ENCODE data around the gene ELOVL6.
"Not testable (repeated sequence)": the region's sequence is repeated elsewhere in the genome, so short reads cannot be mapped to it uniquely, and the experiment has no call there.

ELOVL6 gene

GRCh38 chr4:110160618-110161017, 37.8 kb downstream of the ELOVL6 start:
- peak; percentile 8 for DNase-seq (ENCODE audit: low read depth)

DNA sequence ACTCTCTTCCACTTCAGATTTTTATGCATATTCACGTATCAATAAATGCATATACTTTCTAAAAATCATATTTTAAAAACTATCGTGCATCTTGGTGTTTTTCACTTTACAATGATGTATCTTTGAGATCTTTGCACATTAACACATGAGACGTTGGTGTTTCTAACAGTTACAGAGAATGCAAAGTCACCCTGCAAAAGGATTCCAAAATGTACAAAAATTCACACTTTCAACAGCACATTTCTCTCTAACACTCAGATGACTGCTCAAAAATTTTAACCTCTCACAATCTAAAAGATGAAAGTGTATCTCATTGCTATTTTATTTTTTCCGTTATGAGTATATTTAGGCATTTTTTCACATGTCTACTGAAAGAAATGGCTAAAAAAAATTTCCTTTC, 38.9 kb downstream of the ELOVL6 start:
- no peak for DNase-seq (ENCODE audit: low read depth)

- no peak for DNase-seq (ENCODE audit: low read depth)
Measured at GRCh38 chr4:110157580-110157979, 40.8 kb downstream of the ELOVL6 start.

DNA sequence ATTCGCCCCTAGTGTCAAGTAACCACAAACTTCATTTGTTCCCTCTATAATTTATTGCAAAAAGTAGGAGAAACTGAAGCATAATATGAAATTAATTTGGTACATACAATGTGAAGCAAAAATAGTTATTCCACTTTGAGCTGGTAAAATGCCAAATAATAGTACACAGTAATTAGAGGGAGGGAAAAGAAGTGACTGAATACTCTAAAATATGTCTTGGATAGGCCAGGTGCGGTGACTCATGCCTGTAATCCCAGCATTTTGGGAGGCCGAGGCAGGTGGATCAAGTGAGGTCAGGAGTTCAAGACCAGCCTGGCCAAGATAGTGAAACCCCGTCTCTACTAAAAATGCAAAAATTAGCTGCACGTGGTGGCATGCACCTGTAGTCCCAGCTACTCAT, 41.2 kb downstream of the ELOVL6 start:
- not testable (repeated sequence) for DNase-seq (ENCODE audit: low read depth)

DNA sequence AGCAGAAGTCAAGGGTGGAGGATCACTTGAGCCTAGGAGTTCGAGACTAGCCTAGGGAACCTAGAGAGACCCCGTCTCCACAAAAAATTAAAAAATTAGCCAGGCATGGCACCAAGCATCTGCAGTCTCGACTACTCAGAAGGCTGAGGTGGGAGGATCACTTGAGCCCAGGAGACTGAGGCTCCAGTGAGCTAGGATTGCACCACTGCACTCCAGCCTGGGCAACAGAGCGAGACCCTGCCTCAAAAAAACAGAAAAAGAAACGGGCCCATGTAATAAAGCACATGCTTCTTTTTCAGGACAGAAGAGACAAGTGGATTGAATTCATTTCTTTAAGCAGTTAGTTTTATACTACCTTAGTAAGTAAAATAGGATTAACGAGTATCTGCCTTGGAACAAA, 42.0 kb downstream of the ELOVL6 start:
- DNase-seq (ENCODE audit: low read depth): no peak

- no peak for DNase-seq (ENCODE audit: low read depth)
Measured at GRCh38 chr4:110155654-110156053, 42.8 kb downstream of the ELOVL6 start.

DNA sequence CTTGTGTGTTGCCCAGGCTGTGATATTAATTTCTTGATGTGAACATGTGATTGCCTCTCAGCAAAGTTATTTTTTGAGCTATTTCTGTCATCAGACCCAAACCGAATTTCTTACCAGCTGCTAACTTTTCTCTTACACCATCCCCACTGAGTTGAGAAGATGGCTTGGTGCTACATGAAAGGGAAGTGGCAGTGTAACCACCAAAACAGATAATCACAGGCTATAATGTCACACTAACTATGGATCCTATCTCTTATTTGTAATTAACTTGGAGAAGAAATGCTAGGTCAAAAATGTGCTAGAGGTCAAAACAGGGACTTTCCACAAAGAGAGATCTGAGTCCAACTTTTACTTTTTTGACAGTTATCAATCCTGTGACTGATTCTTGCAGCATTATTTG, 43.8 kb downstream of the ELOVL6 start:
- DNase-seq (ENCODE audit: low read depth): no peak

GRCh38 chr4:110152386-110152785, 46.0 kb downstream of the ELOVL6 start:
- DNase-seq (ENCODE audit: low read depth): no peak

- DNase-seq (ENCODE audit: low read depth): no peak
Measured at GRCh38 chr4:110149089-110149488, 49.3 kb downstream of the ELOVL6 start.

DNA sequence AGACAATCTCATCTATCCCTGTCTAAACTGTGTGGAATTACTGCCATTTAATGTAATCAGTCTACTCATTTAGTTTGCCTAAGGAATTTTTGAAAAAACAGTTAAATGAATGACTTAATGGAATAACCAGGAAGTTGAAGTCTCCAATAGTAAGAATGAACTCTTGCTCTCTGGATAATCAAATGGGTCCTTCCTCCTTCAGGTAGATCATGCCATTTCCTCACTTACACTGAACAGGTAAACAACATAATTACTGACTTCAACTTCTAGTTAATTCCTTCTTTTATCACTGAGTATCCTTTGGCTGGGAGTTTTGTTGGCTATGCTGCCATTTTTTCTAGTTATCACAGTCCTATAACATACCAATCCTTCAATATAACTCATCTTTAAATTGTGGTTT, 56.0 kb downstream of the ELOVL6 start:
- no peak for DNase-seq (ENCODE audit: low read depth)

DNA sequence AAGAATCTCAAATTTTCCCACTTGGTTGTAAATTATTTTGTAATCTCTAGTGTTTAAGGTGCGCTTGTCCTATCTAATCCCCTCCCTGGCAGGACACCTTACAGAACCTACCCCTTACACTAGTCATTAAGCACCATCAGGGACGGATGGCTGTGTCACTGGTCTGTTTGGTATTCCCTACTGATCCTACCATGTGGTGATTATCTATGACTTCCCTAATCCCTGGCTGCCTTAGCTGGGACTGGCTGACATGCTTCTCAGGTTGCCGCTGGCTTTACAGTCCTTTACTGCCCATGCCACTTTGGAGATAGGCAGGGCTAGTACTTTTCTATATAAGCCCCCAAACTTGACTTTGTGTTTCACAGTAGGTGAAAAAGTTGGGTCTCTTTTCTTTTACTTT, 58.6 kb downstream of the ELOVL6 start:
- no peak for DNase-seq (ENCODE audit: low read depth)

- no peak for DNase-seq (ENCODE audit: low read depth)
Measured at GRCh38 chr4:110139111-110139510, 59.3 kb downstream of the ELOVL6 start.

- no peak for DNase-seq (ENCODE audit: low read depth)
Measured at GRCh38 chr4:110138551-110138950, 59.9 kb downstream of the ELOVL6 start.

DNA sequence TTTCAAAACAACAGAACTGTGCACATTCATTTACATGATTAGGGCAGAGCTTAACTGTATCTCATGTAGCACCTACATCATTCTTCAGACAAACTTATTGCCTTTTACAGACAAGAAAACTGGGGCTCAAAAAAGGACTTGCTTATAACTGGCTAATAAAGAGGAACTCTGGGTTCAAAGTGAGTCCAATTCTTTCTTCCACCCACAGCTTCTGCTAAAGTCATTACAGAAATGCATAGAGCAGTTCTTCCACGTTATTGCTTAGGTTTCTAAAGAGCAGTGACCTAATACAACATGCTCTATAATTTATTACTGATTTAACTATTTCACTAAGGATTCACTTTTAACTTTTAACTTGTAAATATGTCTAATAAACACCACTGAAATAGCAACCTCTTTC, 60.6 kb downstream of the ELOVL6 start:
- DNase-seq (ENCODE audit: low read depth): no peak

- no peak for DNase-seq (ENCODE audit: low read depth)
Measured at GRCh38 chr4:110135523-110135922, 62.9 kb downstream of the ELOVL6 start.

DNA sequence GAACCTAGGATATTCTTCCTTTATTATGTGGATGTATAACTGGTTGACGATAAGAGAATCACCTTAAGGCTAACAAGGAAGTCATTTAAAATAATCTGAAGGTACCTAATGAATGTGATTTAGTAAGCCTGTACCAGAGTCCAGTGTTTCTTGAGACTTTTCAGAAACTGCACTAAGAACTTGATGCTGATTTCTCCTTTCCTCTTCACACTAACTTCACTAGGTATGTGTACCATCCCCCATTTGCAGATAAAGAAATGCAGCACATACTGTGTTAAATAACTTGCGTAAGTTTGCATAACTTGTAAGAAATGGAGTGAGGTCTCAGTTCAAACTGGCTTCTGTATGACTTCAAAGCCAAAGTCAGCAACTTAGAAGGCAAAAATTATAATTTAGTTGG, 63.3 kb downstream of the ELOVL6 start:
- DNase-seq (ENCODE audit: low read depth): no peak

DNA sequence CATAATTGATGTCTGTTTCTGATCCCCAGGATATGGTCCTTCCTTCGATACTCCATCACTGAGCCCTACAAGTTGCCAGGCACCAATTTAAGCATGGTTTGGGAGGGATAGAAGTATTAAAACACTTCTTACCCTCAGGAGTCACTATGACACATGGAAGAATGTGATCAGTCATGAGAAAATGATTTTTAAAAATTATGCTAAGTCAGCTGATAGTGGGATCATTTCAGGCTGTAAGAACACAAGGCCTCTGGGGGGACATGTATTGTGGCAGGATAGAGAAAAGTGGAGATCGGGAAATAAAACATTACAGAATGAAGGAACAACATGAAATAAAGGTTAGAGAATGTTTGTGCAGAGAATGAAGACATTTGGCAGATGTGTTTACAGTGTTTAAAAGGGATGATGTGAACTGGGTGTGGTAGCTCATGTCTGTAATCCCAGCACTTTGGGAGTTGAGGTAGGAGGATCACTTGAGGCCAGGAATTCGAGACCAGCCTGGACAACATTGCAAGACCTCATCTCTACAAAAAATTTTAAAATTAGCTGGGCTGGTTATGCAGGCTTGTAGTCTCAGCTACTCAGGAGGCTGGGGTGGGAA, 64.0 kb downstream of the ELOVL6 start:
- DNase-seq (ENCODE audit: low read depth): no peak

DNA sequence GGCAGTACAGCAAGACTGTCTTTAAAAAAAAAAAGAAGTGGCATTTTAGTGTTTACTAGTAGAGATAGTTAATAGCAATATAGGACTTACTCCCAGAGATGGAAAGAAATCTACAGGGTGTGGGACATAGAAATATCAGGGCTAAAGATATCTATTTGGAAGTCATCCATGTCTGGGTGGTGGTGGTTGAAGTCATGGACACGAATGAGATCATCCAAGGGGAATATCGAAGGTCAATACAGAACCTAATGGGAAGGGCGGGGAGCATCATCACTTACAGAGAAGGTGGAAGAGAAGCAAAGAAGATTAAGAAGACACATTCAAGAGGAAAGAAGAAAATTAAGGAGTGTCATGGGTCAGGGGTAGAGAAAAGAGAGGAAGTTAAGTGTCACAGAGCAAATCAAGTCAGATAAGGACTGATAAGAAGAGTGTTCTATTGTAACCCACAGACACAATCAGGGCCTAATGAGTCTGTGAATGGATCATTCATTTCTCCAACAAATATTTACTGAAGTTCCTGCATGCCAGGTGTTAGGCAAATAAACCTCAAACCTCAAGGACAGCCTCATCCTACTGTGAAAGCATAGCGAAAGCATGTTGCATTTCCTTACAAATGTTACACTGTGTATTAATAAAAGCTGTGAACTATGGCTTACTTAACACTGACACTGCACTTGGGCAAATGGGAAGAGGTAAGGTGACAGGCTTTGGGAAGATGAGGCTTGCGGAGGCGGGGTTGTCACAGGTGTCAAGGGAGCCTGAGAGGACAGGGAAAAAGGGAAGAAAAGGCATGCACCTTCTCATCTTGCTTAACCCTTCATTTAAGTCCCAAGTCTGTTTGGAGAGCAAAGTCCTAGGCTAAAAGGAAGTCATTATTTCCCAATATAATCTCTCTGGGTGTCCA, 65.3 kb downstream of the ELOVL6 start:
- DNase-seq (ENCODE audit: low read depth): no peak

DNA sequence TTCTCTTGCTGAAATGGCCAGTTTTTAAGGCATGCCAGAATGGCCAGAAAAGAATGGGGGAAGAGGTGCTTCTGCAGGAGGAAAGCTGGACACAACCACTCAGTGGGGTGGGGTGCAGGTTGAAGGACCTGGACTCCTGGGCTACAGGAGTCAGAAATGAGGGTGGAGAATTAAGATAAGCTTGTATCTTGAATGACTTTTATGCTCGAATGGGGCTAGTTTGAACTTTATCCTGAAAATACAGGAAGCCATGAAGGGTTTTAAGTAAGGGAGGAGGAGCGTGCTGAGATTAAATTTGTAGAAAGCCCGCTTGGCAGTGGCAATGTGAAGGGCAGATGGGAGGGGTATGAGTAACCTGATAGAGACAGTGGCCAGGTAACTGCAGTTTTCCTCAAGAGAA, 66.5 kb downstream of the ELOVL6 start:
- DNase-seq (ENCODE audit: low read depth): no peak

- DNase-seq (ENCODE audit: low read depth): no peak
Measured at GRCh38 chr4:110130576-110131358, 67.6 kb downstream of the ELOVL6 start.

GRCh38 chr4:110129544-110129943, 68.9 kb downstream of the ELOVL6 start:
- no peak for DNase-seq (ENCODE audit: low read depth)

DNA sequence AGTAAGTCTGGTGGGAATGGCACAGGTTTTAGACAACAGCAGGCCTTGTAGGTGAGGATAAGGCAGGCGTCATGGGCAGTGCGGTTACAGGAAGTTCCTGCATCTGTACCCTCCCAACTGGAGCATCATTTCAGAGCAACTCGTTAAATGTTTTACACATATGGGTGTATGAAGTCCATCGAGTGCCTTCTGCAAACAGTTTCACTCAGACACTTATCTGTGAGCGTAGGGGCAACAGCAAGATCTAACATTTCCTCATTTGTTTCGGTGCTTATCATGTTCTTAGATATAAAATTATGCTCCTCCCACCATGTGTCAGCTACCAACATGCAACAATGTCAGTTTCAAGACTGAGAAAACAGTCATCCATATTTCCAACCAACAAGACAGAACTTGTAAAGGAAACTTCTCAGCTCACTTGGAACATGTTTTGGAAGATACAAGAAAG, 69.9 kb downstream of the ELOVL6 start:
- no peak for DNase-seq (ENCODE audit: low read depth)

GRCh38 chr4:110128029-110128428, 70.4 kb downstream of the ELOVL6 start:
- DNase-seq (ENCODE audit: low read depth): no peak

Measured in EH (cell line).